SU-DHL-6 (cell line): Measurements from ENCODE around the gene CDH22.

Experiments used
- H2AFZ ChIP-seq: fragments of 200-600 bp; sonication (generic); 2 replicates; pipeline ENCODE4 v1.6.1; 2014; ENCODE audit warnings: low read depth, mild to moderate bottlenecking, moderate library complexity, mixed read lengths, antibody characterized with exemption, low read length; ENCODE audit not compliant: severe bottlenecking
- H3F3A ChIP-seq: fragments of 200-600 bp; shearing (Covaris generic); 2 replicates; pipeline ENCODE4 v1.6.0; 2016; ENCODE audit warnings: antibody characterized with exemption, mild to moderate bottlenecking; ENCODE audit not compliant: insufficient read depth
- H3K27ac ChIP-seq: fragments of 200-600 bp; sonication (generic); 2 replicates; pipeline ENCODE4 v1.5.1; 2016; ENCODE audit warnings: low read depth, mild to moderate bottlenecking, low read length, moderate library complexity, mixed read lengths
- H3K27me3 ChIP-seq: fragments of 200-600 bp; sonication (generic), shearing (Covaris generic); 2 replicates; pipeline ENCODE4 v1.6.0; 2014; ENCODE audit warnings: mild to moderate bottlenecking, low read length
- H3K36me3 ChIP-seq: fragments of 200-600 bp; sonication (generic); 2 replicates; pipeline ENCODE4 v1.6.1; 2014; ENCODE audit warnings: mild to moderate bottlenecking, low read length, mixed read lengths
- H3K4me2 ChIP-seq: fragments of 300-600, 200-600 bp; shearing (Covaris generic), sonication (generic); 2 replicates; pipeline ENCODE4 v1.6.0; 2014; ENCODE audit warnings: low read length, low read depth, mild to moderate bottlenecking; ENCODE audit not compliant: poor library complexity, severe bottlenecking
- H3K4me3 ChIP-seq: fragments of 200-600 bp; sonication (generic); 2 replicates; pipeline ENCODE4 v1.5.1; 2014; ENCODE audit warnings: antibody characterized with exemption, low read length, mild to moderate bottlenecking, mixed read lengths; ENCODE audit not compliant: insufficient read depth, poor library complexity, severe bottlenecking
- H3K79me2 ChIP-seq: fragments of 200-600 bp; sonication (generic); 2 replicates; pipeline ENCODE4 v1.6.1; 2014; ENCODE audit warnings: mild to moderate bottlenecking, low read length, moderate library complexity; ENCODE audit not compliant: insufficient read depth
- H3K9ac ChIP-seq: fragments of 200-600 bp; sonication (generic); 2 replicates; pipeline ENCODE4 v1.7.0; 2014; ENCODE audit warnings: mild to moderate bottlenecking, low read length
- H3K9me2 ChIP-seq: fragments of 200-600 bp; sonication (generic); replicated peaks from 2 replicates; pipeline ENCODE4 v1.6.1; 2014; ENCODE audit warnings: low read length; ENCODE audit not compliant: insufficient read depth
- H3K9me3 ChIP-seq: fragments of 200-600 bp; sonication (generic); 2 replicates; pipeline ENCODE4 v1.6.1; 2014; ENCODE audit warnings: low read length, mixed read lengths; ENCODE audit not compliant: insufficient read depth
- H4K20me1 ChIP-seq: fragments of 200-600 bp; sonication (generic); 2 replicates; pipeline ENCODE4 v1.6.1; 2014; ENCODE audit warnings: low read depth, mild to moderate bottlenecking, antibody characterized with exemption, low read length, moderate library complexity, mixed read lengths
- EZH2phosphoT487 ChIP-seq: fragments of 200-600 bp; sonication (generic), shearing (Covaris generic); conservative IDR thresholded peaks from 2 replicates; pipeline ENCODE4 v1.6.1; 2018; ENCODE audit warnings: mild to moderate bottlenecking, antibody characterized with exemption, low read length, moderate library complexity, mixed read lengths
- TF ChIP-seq, protein P1 (sequence below): fragments of 200-600 bp; sonication (generic); IDR thresholded peaks from one replicate; pipeline ENCODE4 v1.5.1; 2017; ENCODE audit warnings: antibody characterized with exemption, mild to moderate bottlenecking, low read length, moderate library complexity; ENCODE audit not compliant: insufficient read depth, poor library complexity, severe bottlenecking

The CDH22 gene

DNA sequence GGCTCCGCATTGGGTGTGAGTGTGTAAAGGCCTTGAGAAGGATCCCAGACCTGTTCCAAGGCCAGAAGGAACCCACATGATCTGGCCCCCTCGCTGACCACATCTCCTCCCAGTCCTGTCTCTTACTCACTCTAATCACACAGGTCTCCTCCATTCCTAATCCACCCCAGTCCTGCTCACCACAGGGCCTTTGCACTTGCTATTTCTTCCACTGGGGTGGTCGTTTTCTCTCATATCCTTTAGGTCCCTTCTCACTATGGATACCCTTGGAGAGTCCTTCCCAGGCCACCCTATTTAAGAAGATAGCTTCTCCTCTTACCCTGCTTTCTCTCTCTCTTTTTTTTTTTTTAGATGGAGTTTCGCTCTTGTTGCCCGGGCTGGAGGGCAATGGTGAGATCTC, 124.5 kb downstream of the CDH22 start:
- H3K9me2 ChIP-seq: no peaks in the 10 kb centered on the region
- no peaks in the 10 kb centered on the region for H3K36me3 ChIP-seq
- no peak overlapping the region for H3K9ac ChIP-seq
- no peak overlapping the region for H3K4me2 ChIP-seq
- H3K4me3 ChIP-seq: no peak overlapping the region
- no peak for TF ChIP-seq EZH2phosphoT487
- TF ChIP-seq, protein P1, sequence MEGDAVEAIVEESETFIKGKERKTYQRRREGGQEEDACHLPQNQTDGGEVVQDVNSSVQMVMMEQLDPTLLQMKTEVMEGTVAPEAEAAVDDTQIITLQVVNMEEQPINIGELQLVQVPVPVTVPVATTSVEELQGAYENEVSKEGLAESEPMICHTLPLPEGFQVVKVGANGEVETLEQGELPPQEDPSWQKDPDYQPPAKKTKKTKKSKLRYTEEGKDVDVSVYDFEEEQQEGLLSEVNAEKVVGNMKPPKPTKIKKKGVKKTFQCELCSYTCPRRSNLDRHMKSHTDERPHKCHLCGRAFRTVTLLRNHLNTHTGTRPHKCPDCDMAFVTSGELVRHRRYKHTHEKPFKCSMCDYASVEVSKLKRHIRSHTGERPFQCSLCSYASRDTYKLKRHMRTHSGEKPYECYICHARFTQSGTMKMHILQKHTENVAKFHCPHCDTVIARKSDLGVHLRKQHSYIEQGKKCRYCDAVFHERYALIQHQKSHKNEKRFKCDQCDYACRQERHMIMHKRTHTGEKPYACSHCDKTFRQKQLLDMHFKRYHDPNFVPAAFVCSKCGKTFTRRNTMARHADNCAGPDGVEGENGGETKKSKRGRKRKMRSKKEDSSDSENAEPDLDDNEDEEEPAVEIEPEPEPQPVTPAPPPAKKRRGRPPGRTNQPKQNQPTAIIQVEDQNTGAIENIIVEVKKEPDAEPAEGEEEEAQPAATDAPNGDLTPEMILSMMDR: no peak
- no peaks in the 10 kb centered on the region for H3K79me2 ChIP-seq
- H3K27me3 ChIP-seq: no peaks in the 10 kb centered on the region
- H3K27ac ChIP-seq: no peak overlapping the region
- H3F3A ChIP-seq: no peaks in the 10 kb centered on the region
- no peaks in the 10 kb centered on the region for H3K9me3 ChIP-seq
- no peaks in the 10 kb centered on the region for H4K20me1 ChIP-seq
- no peak overlapping the region for H2AFZ ChIP-seq

DNA sequence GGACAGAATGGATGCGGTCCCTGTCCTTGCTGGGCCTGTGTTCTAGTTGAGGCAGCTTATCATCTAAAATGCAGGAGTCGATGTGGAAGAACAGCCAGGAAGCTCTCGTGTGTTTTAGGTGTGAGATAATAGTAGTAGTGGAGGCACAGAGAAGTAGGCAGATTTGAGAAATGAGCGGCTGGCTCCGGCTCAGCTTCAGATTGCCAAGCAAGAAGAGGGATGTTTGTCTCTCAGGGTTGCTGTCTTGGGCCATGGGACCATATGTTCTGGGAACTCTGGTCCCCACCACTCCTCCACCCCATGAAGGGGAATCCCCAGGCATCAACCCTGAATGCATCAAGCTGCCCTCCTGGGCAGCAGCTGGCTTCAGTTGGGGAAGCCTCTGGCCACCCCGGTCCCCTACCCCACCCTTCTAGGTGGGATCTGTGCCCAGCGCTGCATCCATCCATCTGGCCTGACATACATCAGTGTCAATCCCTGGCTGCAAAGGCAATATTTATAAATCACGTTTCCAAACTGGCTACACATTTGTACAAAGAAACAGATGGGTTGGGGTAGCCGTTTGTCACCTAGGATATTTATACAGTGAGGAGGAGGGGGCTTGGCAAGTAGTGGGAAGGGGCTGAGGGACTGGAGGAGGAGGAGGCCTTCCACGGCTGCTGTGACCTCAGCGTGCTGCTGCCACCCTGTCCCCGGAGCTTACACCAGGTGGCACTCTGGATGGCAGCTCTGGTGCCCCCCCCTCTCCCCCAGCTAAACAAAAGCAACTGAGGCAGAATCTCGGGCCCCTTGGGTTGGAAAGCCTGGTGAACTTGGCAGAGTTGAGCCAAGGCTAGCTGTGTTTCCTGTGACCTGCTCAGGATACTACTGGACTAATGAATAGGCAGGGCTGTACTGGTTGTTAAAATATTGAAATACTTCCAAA, 125.8 kb downstream of the CDH22 start:
- no peaks in the 10 kb centered on the region for H3F3A ChIP-seq
- H3K4me2 ChIP-seq: no peak overlapping the region
- no peak overlapping the region for H2AFZ ChIP-seq
- H3K27ac ChIP-seq: no peak overlapping the region
- no peaks in the 10 kb centered on the region for H4K20me1 ChIP-seq
- H3K9me3 ChIP-seq: no peaks in the 10 kb centered on the region
- no peak overlapping the region for H3K4me3 ChIP-seq
- H3K9me2 ChIP-seq: no peaks in the 10 kb centered on the region
- TF ChIP-seq, protein P1: no peak
- TF ChIP-seq EZH2phosphoT487: no peak
- no peaks in the 10 kb centered on the region for H3K36me3 ChIP-seq
- H3K27me3 ChIP-seq: no peaks in the 10 kb centered on the region
- H3K79me2 ChIP-seq: no peaks in the 10 kb centered on the region
- no peak overlapping the region for H3K9ac ChIP-seq

DNA sequence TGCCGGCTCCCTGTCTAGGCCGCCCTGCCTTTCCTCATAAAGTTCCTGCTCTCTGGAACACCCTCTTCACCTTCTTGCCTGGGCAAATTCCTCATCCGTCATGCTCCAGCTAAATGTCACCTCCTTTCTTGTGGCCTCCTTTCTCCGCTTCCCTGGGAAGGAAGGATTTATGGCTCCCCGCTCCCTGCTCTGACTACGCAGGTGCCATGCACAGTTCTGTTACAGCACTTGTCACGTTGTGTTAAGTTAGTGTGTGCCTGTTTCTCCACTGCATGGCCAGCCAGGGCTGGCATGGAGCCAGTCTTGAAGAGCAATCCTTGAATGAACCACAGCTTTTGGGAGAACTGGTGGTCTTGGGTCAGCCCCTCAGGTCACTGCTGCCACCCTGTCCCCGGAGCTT, 128.4 kb downstream of the CDH22 start:
- no peaks in the 10 kb centered on the region for H3K79me2 ChIP-seq
- no peaks in the 10 kb centered on the region for H3K9me2 ChIP-seq
- H3K27me3 ChIP-seq: no peaks in the 10 kb centered on the region
- H3K9me3 ChIP-seq: no peaks in the 10 kb centered on the region
- H3K27ac ChIP-seq: no peak overlapping the region
- TF ChIP-seq, protein P1: no peak
- TF ChIP-seq EZH2phosphoT487: no peak
- no peak overlapping the region for H2AFZ ChIP-seq
- no peak overlapping the region for H3K9ac ChIP-seq
- no peaks in the 10 kb centered on the region for H3K36me3 ChIP-seq
- H3F3A ChIP-seq: no peaks in the 10 kb centered on the region
- no peaks in the 10 kb centered on the region for H4K20me1 ChIP-seq
- H3K4me2 ChIP-seq: no peak overlapping the region
- H3K4me3 ChIP-seq: no peak overlapping the region
